Neural cell (in vitro differentiated cells): ENCODE measurements around the gene BRICD5. TPM values are rescaled to one million over a fixed set of nuclear protein-coding genes. Genes with fewer than 3 reads are reported as not detected.

Experiments used
- H2AFZ ChIP-seq: fragments of 200-600, 300-800 bp; sonication (generic), shearing (Covaris generic); 2 replicates; pipeline ENCODE4 v1.6.0; 2014; ENCODE audit warnings: low read depth, mild to moderate bottlenecking, antibody characterized with exemption, low read length, moderate library complexity
- H3F3A ChIP-seq: fragments of 200-600 bp; shearing (Covaris generic); 2 replicates; pipeline ENCODE4 v1.6.1; 2016; ENCODE audit warnings: mild to moderate bottlenecking, moderate library complexity, mixed read lengths, antibody characterized with exemption, low read length; ENCODE audit not compliant: insufficient read depth, poor library complexity, severe bottlenecking
- H3K27ac ChIP-seq: fragments of 200-600, 300-800 bp; sonication (generic), shearing (Covaris generic); 2 replicates; pipeline ENCODE4 v1.5.1; 2014; ENCODE audit warnings: mild to moderate bottlenecking, low read length, moderate library complexity
- H3K27me3 ChIP-seq: fragments of 300-800, 200-600 bp; sonication (generic), shearing (Covaris generic); 2 replicates; pipeline ENCODE4 v1.6.0; 2014; ENCODE audit warnings: mild to moderate bottlenecking, low read depth, low read length, moderate library complexity; ENCODE audit not compliant: insufficient read depth
- H3K36me3 ChIP-seq: fragments of 300-800, 200-600 bp; sonication (generic), shearing (Covaris generic); 2 replicates; pipeline ENCODE4 v1.5.1; 2014; ENCODE audit warnings: mild to moderate bottlenecking, antibody characterized with exemption, low read length, moderate library complexity; ENCODE audit not compliant: insufficient read depth
- H3K4me2 ChIP-seq: fragments of 300-800, 200-600 bp; sonication (generic), shearing (Covaris generic); 2 replicates; pipeline ENCODE4 v1.6.0; 2014; ENCODE audit warnings: mild to moderate bottlenecking, low read length
- H3K4me3 ChIP-seq: fragments of 300-800, 200-600 bp; sonication (generic), shearing (Covaris generic); 2 replicates; pipeline ENCODE4 v1.5.1; 2014; ENCODE audit warnings: mild to moderate bottlenecking, low read length, moderate library complexity
- H3K79me2 ChIP-seq: fragments of 200-600 bp; shearing (Covaris generic); replicated peaks from 2 replicates; pipeline ENCODE4 v1.6.0; 2014; ENCODE audit warnings: mild to moderate bottlenecking, low read length, moderate library complexity; ENCODE audit not compliant: insufficient read depth
- H3K9ac ChIP-seq: fragments of 300-800, 200-600 bp; sonication (generic), shearing (Covaris generic); 2 replicates; pipeline ENCODE4 v1.6.1; 2016; ENCODE audit warnings: mild to moderate bottlenecking, low read length, mixed read lengths
- H3K9me2 ChIP-seq: fragments of 200-600 bp; shearing (Covaris generic); 2 replicates; pipeline ENCODE4 v1.6.1; 2016; ENCODE audit warnings: mild to moderate bottlenecking, low read length, mixed read lengths; ENCODE audit not compliant: insufficient read depth
- H3K9me3 ChIP-seq: fragments of 200-600, 300-800 bp; sonication (generic), shearing (Covaris generic); 2 replicates; pipeline ENCODE4 v1.6.1; 2016; ENCODE audit warnings: mild to moderate bottlenecking, mixed run types, low read length, moderate library complexity, mixed read lengths
- H4K20me1 ChIP-seq: fragments of 200-600 bp; shearing (Covaris generic); 2 replicates; pipeline ENCODE4 v1.6.1; 2016; ENCODE audit warnings: mild to moderate bottlenecking, mixed run types; ENCODE audit not compliant: insufficient read depth
- CTCF ChIP-seq: fragments of 450-650 bp; IDR thresholded peaks from 2 replicates; pipeline ENCODE4 v1.5.1; 2014; ENCODE audit warnings: antibody characterized with exemption, mild to moderate bottlenecking, moderate library complexity; ENCODE audit not compliant: poor library complexity, severe bottlenecking
- EP300 ChIP-seq: fragments of 450-650 bp; conservative IDR thresholded peaks from 2 replicates; pipeline ENCODE4 v1.6.1; 2014; ENCODE audit warnings: antibody characterized with exemption, mild to moderate bottlenecking, moderate library complexity; ENCODE audit not compliant: poor library complexity, severe bottlenecking
- EZH2 ChIP-seq: fragments of 200-600, 300-800 bp; shearing (Covaris generic), sonication (generic); IDR thresholded peaks from 2 replicates; pipeline ENCODE4 v1.6.1; 2014; ENCODE audit warnings: antibody characterized with exemption, low read length, borderline replicate concordance, mild to moderate bottlenecking; ENCODE audit not compliant: insufficient read depth, poor library complexity, severe bottlenecking
- MXI1 ChIP-seq: fragments of 450-650 bp; conservative IDR thresholded peaks from 2 replicates; pipeline ENCODE4 v1.6.1; 2014; ENCODE audit warnings: antibody characterized with exemption, mild to moderate bottlenecking; ENCODE audit not compliant: poor library complexity, severe bottlenecking
- POLR2AphosphoS5 ChIP-seq: IDR thresholded peaks from 2 replicates; pipeline ENCODE4 v1.6.1; 2012
- RAD21 ChIP-seq: fragments of 450-650 bp; conservative IDR thresholded peaks from 2 replicates; pipeline ENCODE4 v1.6.1; 2014; ENCODE audit warnings: antibody characterized with exemption, mild to moderate bottlenecking, moderate library complexity
- REST ChIP-seq: IDR thresholded peaks from 2 replicates; pipeline ENCODE4 v1.6.1; 2012; ENCODE audit warnings: borderline replicate concordance
- SMC3 ChIP-seq: fragments of 450-650 bp; conservative IDR thresholded peaks from 2 replicates; pipeline ENCODE4 v1.6.1; 2014; ENCODE audit warnings: antibody characterized with exemption, mild to moderate bottlenecking, moderate library complexity; ENCODE audit not compliant: poor library complexity
- TAF1 ChIP-seq: IDR thresholded peaks from 2 replicates; pipeline ENCODE4 v1.6.1; 2012; ENCODE audit warnings: low read depth
- polyA plus RNA-seq: library from polyadenylated mRNA; depleted of rRNA; stranded (reverse); fragments of >200 nt; gene quantifications from 2 replicates; pipeline ENCODE4 v1.2.3, GENCODE V29; 2014

BRICD5 gene
- polyA plus RNA-seq, 1 donor from 2014 or later = 39.2 TPM

GRCh38 chr16:2229632-2230250 is 19.1 kb upstream of the BRICD5 start:
- Histone ChIP-seq H2AFZ (no peak overlapping the region), H3K4me3 (no peak overlapping the region), H3K9ac (no peak overlapping the region), H3K4me2 (no peak overlapping the region), H3F3A (no peaks in the 10 kb centered on the region), H3K79me2 (peaks cover 17% of the 10 kb centered on the region), H4K20me1 (no peaks in the 10 kb centered on the region), H3K36me3 (no peaks in the 10 kb centered on the region), H3K27me3 (no peaks in the 10 kb centered on the region), H3K9me2 (no peaks in the 10 kb centered on the region), H3K9me3 (no peaks in the 10 kb centered on the region), H3K27ac (no peak overlapping the region)
- no peak for TF ChIP-seq CTCF
- TF ChIP-seq RAD21 = no peak
- TF ChIP-seq MXI1 = no peak
- TF ChIP-seq SMC3 = no peak
- TF ChIP-seq POLR2AphosphoS5 = no peak
- TF ChIP-seq REST = no peak
- no peak for TF ChIP-seq TAF1
- TF ChIP-seq EZH2 = no peak
- TF ChIP-seq EP300 = no peak

DNA sequence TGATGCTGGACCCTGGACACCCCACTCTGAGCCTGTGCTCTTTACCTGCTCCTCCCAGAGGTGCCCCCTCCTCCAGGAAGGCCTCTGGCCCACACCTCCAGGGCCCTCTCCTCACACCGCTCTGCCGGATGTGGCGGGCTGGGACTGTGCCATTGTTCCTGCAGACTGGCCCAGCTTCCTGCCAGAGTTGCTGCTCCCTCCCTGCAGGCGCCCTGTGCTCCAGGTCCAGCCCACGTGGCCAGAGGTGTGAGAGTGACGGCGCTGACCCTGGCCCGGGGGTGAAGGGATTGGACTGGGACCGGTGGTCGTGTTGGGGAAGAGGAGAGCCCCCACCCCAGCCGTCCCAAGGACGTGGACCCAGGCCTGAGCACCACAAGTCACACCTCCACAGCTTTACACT is 18.4 kb upstream of the BRICD5 start:
- no peak overlapping the region for H3K4me3 ChIP-seq
- H3K4me2 ChIP-seq = no peak overlapping the region
- no peaks in the 10 kb centered on the region for H3F3A ChIP-seq
- no peak for TF ChIP-seq TAF1
- TF ChIP-seq MXI1 = no peak
- no peak for TF ChIP-seq POLR2AphosphoS5
- no peak for TF ChIP-seq EP300
- TF ChIP-seq CTCF = no peak
- TF ChIP-seq REST = no peak
- no peak for TF ChIP-seq SMC3
- no peak for TF ChIP-seq EZH2
- TF ChIP-seq RAD21 = no peak
- no peaks in the 10 kb centered on the region for H3K9me3 ChIP-seq
- no peak overlapping the region for H2AFZ ChIP-seq
- H3K79me2 ChIP-seq = peaks cover 24% of the 10 kb centered on the region
- H3K27me3 ChIP-seq = no peaks in the 10 kb centered on the region
- H3K9ac ChIP-seq = no peak overlapping the region
- no peaks in the 10 kb centered on the region for H3K36me3 ChIP-seq
- no peaks in the 10 kb centered on the region for H3K9me2 ChIP-seq
- no peak overlapping the region for H3K27ac ChIP-seq
- H4K20me1 ChIP-seq = no peaks in the 10 kb centered on the region
